ENCODE data around the gene FSD1. TPM values are rescaled to one million over a fixed set of nuclear protein-coding genes. Genes with fewer than 3 reads are reported as not detected.
A peak's percentile ranks its signal among the peaks of the same experiment; 100 is the strongest.

Gene FSD1
- total RNA-seq, 1 experiment from 2014 or later: not detected

DNA sequence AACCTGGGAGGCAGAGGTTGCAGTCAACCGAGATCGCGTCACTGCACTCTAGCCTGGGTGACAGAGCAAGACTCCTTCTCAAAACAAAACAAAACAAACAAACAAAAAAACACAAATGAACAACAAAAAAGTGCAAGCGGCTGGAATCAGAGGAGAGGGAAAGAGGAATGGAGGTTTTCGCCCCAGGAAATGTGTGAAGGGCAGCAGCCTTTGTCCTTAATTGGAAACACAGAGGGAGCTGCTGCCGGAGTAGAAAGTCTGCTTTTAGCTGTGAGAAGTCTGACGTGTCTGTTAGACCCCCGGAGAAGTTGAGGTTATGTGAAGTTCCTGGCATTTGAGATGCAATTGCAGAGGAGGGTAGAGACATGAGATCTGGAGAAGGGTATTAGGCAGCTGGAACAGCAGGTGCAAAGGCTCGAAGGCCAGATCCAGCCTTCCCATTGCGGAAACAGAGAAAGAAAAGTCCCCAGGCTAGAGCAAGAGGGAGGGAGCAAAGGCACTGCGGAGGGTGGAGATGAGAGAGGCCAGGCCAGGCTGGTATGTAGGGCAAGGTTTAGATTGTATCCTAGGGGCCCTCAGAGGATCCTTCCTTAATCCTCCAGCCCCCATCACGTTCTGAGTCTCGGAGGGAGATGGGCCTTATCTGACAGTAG is 2.7 kb upstream of the FSD1 start:
- H3K9me2 ChIP-seq (replicated peaks; ENCODE audit: insufficient read depth, low read length): no peaks in the 10 kb centered on the region
- H3K27me3 ChIP-seq (ENCODE audit: low read length): no peaks in the 10 kb centered on the region
- peaks cover 1% of the 10 kb centered on the region for H3K4me1 ChIP-seq (ENCODE audit: low read length)
- no peaks in the 10 kb centered on the region for H3K9me3 ChIP-seq (ENCODE audit: low read length)
- no peak overlapping the region for H3K27ac ChIP-seq (ENCODE audit: low read length)
- no peaks in the 10 kb centered on the region for H3K79me2 ChIP-seq (ENCODE audit: low read length)
- H3K9ac ChIP-seq (ENCODE audit: low read length): no peak overlapping the region
- H2AFZ ChIP-seq (ENCODE audit: low read length): no peak overlapping the region
- no peak overlapping the region for H3K4me3 ChIP-seq (ENCODE audit: low read length)
- H3K36me3 ChIP-seq (ENCODE audit: insufficient read depth, low read length): no peaks in the 10 kb centered on the region
- no peak for DNase-seq
- H4K20me1 ChIP-seq (ENCODE audit: insufficient read depth, low read depth, low read length): no peaks in the 10 kb centered on the region
- H3K4me2 ChIP-seq (ENCODE audit: low read depth, low read length, poor library complexity, severe bottlenecking): no peak overlapping the region

GRCh38 chr19:4302243-4302640 is 2.2 kb upstream of the FSD1 start, which contains the start of gene TMIGD2:
Gene TMIGD2, minus strand, starts transcription at chr19:4302389. Its CDS starts 4 bp downstream, at chr19:4302385.
- Histone ChIP-seq H3K27me3 (ENCODE audit: low read length) (no peaks in the 10 kb centered on the region), H4K20me1 (ENCODE audit: insufficient read depth, low read depth, low read length) (no peaks in the 10 kb centered on the region), H3K4me2 (ENCODE audit: low read depth, low read length, poor library complexity, severe bottlenecking) (no peak within 1 kb of the TSS), H3K27ac (ENCODE audit: low read length) (no peak within 1 kb of the TSS), H3K4me3 (ENCODE audit: low read length) (no peak within 1 kb of the TSS), H3K9ac (ENCODE audit: low read length) (no peak within 1 kb of the TSS), H3K9me2 (replicated peaks; ENCODE audit: insufficient read depth, low read length) (no peaks in the 10 kb centered on the region), H3K79me2 (ENCODE audit: low read length) (no peaks in the 10 kb centered on the region), H3K9me3 (ENCODE audit: low read length) (no peaks in the 10 kb centered on the region), H3K4me1 (ENCODE audit: low read length) (no peaks in the 10 kb centered on the region), H3K36me3 (ENCODE audit: insufficient read depth, low read length) (no peaks in the 10 kb centered on the region), H2AFZ (ENCODE audit: low read length) (no peak within 1 kb of the TSS)
- DNase-seq: no peak

- no peaks in the 10 kb centered on the region for H3K4me1 ChIP-seq (ENCODE audit: low read length)
- no peak for DNase-seq
- no peaks in the 10 kb centered on the region for H3K36me3 ChIP-seq (ENCODE audit: insufficient read depth, low read length)
- no peaks in the 10 kb centered on the region for H3K9me2 ChIP-seq (replicated peaks; ENCODE audit: insufficient read depth, low read length)
- H3K9ac ChIP-seq (ENCODE audit: low read length): no peak overlapping the region
- no peaks in the 10 kb centered on the region for H4K20me1 ChIP-seq (ENCODE audit: insufficient read depth, low read depth, low read length)
- H3K79me2 ChIP-seq (ENCODE audit: low read length): no peaks in the 10 kb centered on the region
- no peak overlapping the region for H3K4me2 ChIP-seq (ENCODE audit: low read depth, low read length, poor library complexity, severe bottlenecking)
- no peaks in the 10 kb centered on the region for H3K27me3 ChIP-seq (ENCODE audit: low read length)
- no peak overlapping the region for H3K27ac ChIP-seq (ENCODE audit: low read length)
- H2AFZ ChIP-seq (ENCODE audit: low read length): no peak overlapping the region
- no peaks in the 10 kb centered on the region for H3K9me3 ChIP-seq (ENCODE audit: low read length)
- no peak overlapping the region for H3K4me3 ChIP-seq (ENCODE audit: low read length)
Measured at GRCh38 chr19:4303819-4304537, 420 bp upstream of the FSD1 start.

GRCh38 chr19:4305257-4305612 is 837 bp downstream of the FSD1 start:
- Histone ChIP-seq H3K9ac (ENCODE audit: low read length) (no peak overlapping the region), H3K9me2 (replicated peaks; ENCODE audit: insufficient read depth, low read length) (no peaks in the 10 kb centered on the region), H3K9me3 (ENCODE audit: low read length) (no peaks in the 10 kb centered on the region), H2AFZ (ENCODE audit: low read length) (no peak overlapping the region), H3K27me3 (ENCODE audit: low read length) (no peaks in the 10 kb centered on the region), H3K79me2 (ENCODE audit: low read length) (no peaks in the 10 kb centered on the region), H4K20me1 (ENCODE audit: insufficient read depth, low read depth, low read length) (no peaks in the 10 kb centered on the region), H3K4me2 (ENCODE audit: low read depth, low read length, poor library complexity, severe bottlenecking) (no peak overlapping the region), H3K27ac (ENCODE audit: low read length) (no peak overlapping the region), H3K36me3 (ENCODE audit: insufficient read depth, low read length) (no peaks in the 10 kb centered on the region), H3K4me1 (ENCODE audit: low read length) (no peaks in the 10 kb centered on the region), H3K4me3 (ENCODE audit: low read length) (no peak overlapping the region)
- DNase-seq: no peak

DNA sequence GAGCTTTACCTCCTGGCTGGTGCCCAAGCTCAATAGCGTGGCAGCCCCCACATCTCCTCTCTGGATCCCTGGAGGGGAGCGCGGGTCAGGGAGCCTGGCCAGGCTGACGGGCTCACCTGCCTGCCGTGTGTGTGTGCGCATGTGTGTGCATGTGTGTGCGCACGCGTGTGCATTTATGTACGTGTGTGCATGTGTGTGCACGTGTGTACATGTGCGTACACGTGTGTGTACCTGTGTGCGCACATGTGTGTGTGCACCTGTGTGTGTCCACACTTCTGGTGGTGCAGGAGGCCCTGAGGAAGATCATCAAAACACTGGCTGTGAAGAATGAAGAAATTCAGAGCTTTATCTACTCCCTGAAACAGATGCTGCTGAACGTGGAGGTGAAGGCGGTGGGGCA is 1.3 kb downstream of the FSD1 start:
- Histone ChIP-seq H3K79me2 (ENCODE audit: low read length) (no peaks in the 10 kb centered on the region), H4K20me1 (ENCODE audit: insufficient read depth, low read depth, low read length) (no peaks in the 10 kb centered on the region), H3K27me3 (ENCODE audit: low read length) (no peaks in the 10 kb centered on the region), H3K9me2 (replicated peaks; ENCODE audit: insufficient read depth, low read length) (no peaks in the 10 kb centered on the region), H3K4me1 (ENCODE audit: low read length) (no peaks in the 10 kb centered on the region), H3K36me3 (ENCODE audit: insufficient read depth, low read length) (no peaks in the 10 kb centered on the region), H3K4me2 (ENCODE audit: low read depth, low read length, poor library complexity, severe bottlenecking) (no peak overlapping the region), H3K9me3 (ENCODE audit: low read length) (no peaks in the 10 kb centered on the region), H3K27ac (ENCODE audit: low read length) (no peak overlapping the region), H2AFZ (ENCODE audit: low read length) (no peak overlapping the region), H3K9ac (ENCODE audit: low read length) (no peak overlapping the region), H3K4me3 (ENCODE audit: low read length) (no peak overlapping the region)
- DNase-seq: no peak

- no peaks in the 10 kb centered on the region for H3K36me3 ChIP-seq (ENCODE audit: insufficient read depth, low read length)
- H3K79me2 ChIP-seq (ENCODE audit: low read length): no peaks in the 10 kb centered on the region
- H3K4me3 ChIP-seq (ENCODE audit: low read length): no peak overlapping the region
- H3K27me3 ChIP-seq (ENCODE audit: low read length): no peaks in the 10 kb centered on the region
- H3K9me2 ChIP-seq (replicated peaks; ENCODE audit: insufficient read depth, low read length): no peaks in the 10 kb centered on the region
- H3K4me2 ChIP-seq (ENCODE audit: low read depth, low read length, poor library complexity, severe bottlenecking): no peak overlapping the region
- no peak overlapping the region for H3K27ac ChIP-seq (ENCODE audit: low read length)
- no peak overlapping the region for H3K9ac ChIP-seq (ENCODE audit: low read length)
- no peaks in the 10 kb centered on the region for H3K4me1 ChIP-seq (ENCODE audit: low read length)
- H2AFZ ChIP-seq (ENCODE audit: low read length): no peak overlapping the region
- peak; percentile 67 for DNase-seq
- no peaks in the 10 kb centered on the region for H4K20me1 ChIP-seq (ENCODE audit: insufficient read depth, low read depth, low read length)
- no peaks in the 10 kb centered on the region for H3K9me3 ChIP-seq (ENCODE audit: low read length)
Measured at GRCh38 chr19:4310247-4311121, 6.1 kb downstream of the FSD1 start.

- Histone ChIP-seq H3K4me3 (ENCODE audit: low read length) (no peak overlapping the region), H3K4me1 (ENCODE audit: low read length) (no peaks in the 10 kb centered on the region), H3K9me2 (replicated peaks; ENCODE audit: insufficient read depth, low read length) (no peaks in the 10 kb centered on the region), H3K9ac (ENCODE audit: low read length) (no peak overlapping the region), H3K36me3 (ENCODE audit: insufficient read depth, low read length) (no peaks in the 10 kb centered on the region), H3K27ac (ENCODE audit: low read length) (no peak overlapping the region), H3K27me3 (ENCODE audit: low read length) (no peaks in the 10 kb centered on the region), H4K20me1 (ENCODE audit: insufficient read depth, low read depth, low read length) (no peaks in the 10 kb centered on the region), H3K4me2 (ENCODE audit: low read depth, low read length, poor library complexity, severe bottlenecking) (no peak overlapping the region), H3K79me2 (ENCODE audit: low read length) (no peaks in the 10 kb centered on the region), H2AFZ (ENCODE audit: low read length) (no peak overlapping the region), H3K9me3 (ENCODE audit: low read length) (no peaks in the 10 kb centered on the region; the same call in 1 of the 2 replicates)
- DNase-seq: no peak
Measured at GRCh38 chr19:4313847-4314490, 9.6 kb downstream of the FSD1 start.

GRCh38 chr19:4316956-4317355 is 12.6 kb downstream of the FSD1 start:
- Histone ChIP-seq H2AFZ (ENCODE audit: low read length) (no peak overlapping the region), H3K36me3 (ENCODE audit: insufficient read depth, low read length) (no peaks in the 10 kb centered on the region), H3K4me2 (ENCODE audit: low read depth, low read length, poor library complexity, severe bottlenecking) (no peak overlapping the region), H3K9me2 (replicated peaks; ENCODE audit: insufficient read depth, low read length) (no peaks in the 10 kb centered on the region), H3K9ac (ENCODE audit: low read length) (no peak overlapping the region), H3K27me3 (ENCODE audit: low read length) (no peaks in the 10 kb centered on the region), H3K9me3 (ENCODE audit: low read length) (peaks cover 15% of the 10 kb centered on the region), H3K4me3 (ENCODE audit: low read length) (no peak overlapping the region), H4K20me1 (ENCODE audit: insufficient read depth, low read depth, low read length) (no peaks in the 10 kb centered on the region), H3K27ac (ENCODE audit: low read length) (no peak overlapping the region), H3K4me1 (ENCODE audit: low read length) (no peaks in the 10 kb centered on the region), H3K79me2 (ENCODE audit: low read length) (no peaks in the 10 kb centered on the region)
- DNase-seq: no peak

Measured in Karpas-422 (cell line).